Ovary (tissue), 9 donors: ENCODE measurements around the gene MOBP. TPM values are rescaled to one million over a fixed set of nuclear protein-coding genes. Genes with fewer than 3 reads are reported as not detected.

ENCODE experiments used
- DNase-seq, 5 donors: peaks; one replicate each; pipeline ENCODE4 v3.0.0-alpha.2; 2019 to 2020
- H3K27ac ChIP-seq, 2 donors: fragments of 200-600 bp; one replicate each; pipeline versions ENCODE4 v1.5.1 to v1.8.0; 2019 to 2022
- H3K27me3 ChIP-seq: fragments of 200-600 bp; one replicate; pipeline ENCODE4 v1.8.0; 2022
- H3K36me3 ChIP-seq: fragments of 200-600 bp; sonication (generic); one replicate; pipeline ENCODE4 v1.5.1; 2019
- H3K4me1 ChIP-seq: one replicate; pipeline ENCODE4 v1.8.1; 2013; ENCODE audit warnings: mild to moderate bottlenecking, moderate library complexity; ENCODE audit not compliant: insufficient read depth
- H3K4me3 ChIP-seq: fragments of 200-600 bp; sonication (generic); one replicate; pipeline ENCODE4 v1.5.1; 2017
- H3K9me3 ChIP-seq, 2 donors: fragments of 200-600 bp in 1 of 2; sonication (generic) in 1 of 2; one replicate each; pipeline versions ENCODE4 v1.5.1 to v1.8.1; 2013 to 2019; ENCODE audit warnings: mild to moderate bottlenecking in 1 of 2, moderate library complexity in 1 of 2
- EP300 ChIP-seq: sonication (generic); formaldehyde crosslinking; IDR thresholded peaks from one replicate; pipeline ENCODE4 v1.6.1; 2017; ENCODE audit warnings: antibody characterized with exemption
- POLR2A ChIP-seq: fragments of 450-650 bp; IDR thresholded peaks from one replicate; pipeline ENCODE4 v1.6.1; 2017; ENCODE audit warnings: antibody characterized with exemption, mild to moderate bottlenecking, moderate library complexity
- WGBS, 3 donors: extraction: QIAGEN DNeasy Blood & Tissue Kit in 1 of 3; methylation state at CpG; one replicate each; pipeline versions ENCODE4 v1.1.5 to v1.1.7; 2013 to 2017; 5-methylcytosine and 5-hydroxymethylcytosine counted together
- intact Hi-C, 4 donors: fragments of 100-400 bp; cut with DNase I; formaldehyde crosslinking; loops; one replicate each; pipeline versions ENCODE4 v1.11.0 to v1.15.1; 2022 to 2023
- polyA plus RNA-seq, 2 donors: library from polyadenylated mRNA; stranded (reverse); fragments of 200-250 nt in 1 of 2; fragments of 350-450 nt in 1 of 2; fragmentation: Illumina TruSeq in 1 of 2; extraction: RNeasy Lipid Tissue Mini Kit (QIAGEN cat#74804) in 1 of 2; gene quantifications; one replicate each; pipeline ENCODE4 v1.2.3, GENCODE V29; 2013 to 2014
- total RNA-seq, 7 donors: library from RNA; depleted of rRNA in 2 of 7; stranded (reverse); fragments of >200 nt in 2 of 7; fragmentation: NEBNext Ultra II Directional in 3 of 7; extraction: Animal tissue kit (Norgen Biotek cat#: 25700) in 3 of 7; gene quantifications; one replicate each; pipeline versions ENCODE4 v1.1.0 to v1.2.4, GENCODE V29; 2016 to 2023
- TF ChIP-seq, protein P1 (sequence below), 3 donors: fragments of 450-650 bp in 2 of 3; fragments of 200-600 bp in 1 of 3; IDR thresholded peaks; one replicate each; pipeline versions ENCODE4 v1.5.1 to v1.8.0; 2016 to 2022; ENCODE audit warnings: antibody characterized with exemption in 3 of 3, mild to moderate bottlenecking in 1 of 3
- donor health status: DM: no; HTN: no; CAD: no; lungs with moderate emphysema.
- donor health status: DM: no; HTN: no; CAD: no.
- donor health status: Bipolar disorder and iron deficiency.
- donor health status: DM: yes; HTN: yes; CAD: no.
- donor health status: DM: no; HTN: no; CAD: no.
- donor health status: DM: yes; HTN: yes; CAD: no.

Gene MOBP
- total and polyA plus RNA-seq, 9 donors: 0.07 to 1.0 (median 0.23) TPM; not detected in 1

DNA sequence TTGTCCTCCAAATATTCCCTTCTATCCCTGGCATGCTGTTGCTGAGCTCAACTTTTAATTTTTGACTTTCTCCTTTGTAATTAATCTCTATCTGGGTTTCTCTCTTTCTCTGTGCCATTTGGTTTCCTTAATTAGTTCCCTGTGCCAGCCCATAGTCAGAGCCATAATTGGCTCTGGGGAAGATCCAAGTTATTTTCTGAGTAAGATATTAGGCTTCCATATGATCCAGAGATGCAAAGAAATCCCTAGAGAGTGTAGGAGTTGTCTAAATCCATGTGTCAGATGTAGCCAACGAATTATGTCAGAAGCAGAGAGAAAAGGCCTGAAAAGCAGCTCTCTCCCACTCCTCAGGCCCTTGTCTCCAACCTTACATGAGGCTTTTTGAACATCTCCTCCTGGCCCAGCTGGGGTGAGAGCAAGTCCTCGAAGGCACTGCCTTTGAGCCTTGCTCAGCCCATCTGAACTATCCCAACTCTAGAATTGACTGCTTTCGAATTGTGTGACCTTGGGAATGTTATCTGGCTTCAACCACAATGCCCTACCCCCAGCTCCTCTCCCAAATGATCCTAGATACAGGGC, 46.4 kb downstream of the MOBP start:
- no peak overlapping the region for H3K27ac ChIP-seq
- H3K4me3 ChIP-seq: no peak overlapping the region
- no peak for TF ChIP-seq EP300
- TF ChIP-seq, protein P1, sequence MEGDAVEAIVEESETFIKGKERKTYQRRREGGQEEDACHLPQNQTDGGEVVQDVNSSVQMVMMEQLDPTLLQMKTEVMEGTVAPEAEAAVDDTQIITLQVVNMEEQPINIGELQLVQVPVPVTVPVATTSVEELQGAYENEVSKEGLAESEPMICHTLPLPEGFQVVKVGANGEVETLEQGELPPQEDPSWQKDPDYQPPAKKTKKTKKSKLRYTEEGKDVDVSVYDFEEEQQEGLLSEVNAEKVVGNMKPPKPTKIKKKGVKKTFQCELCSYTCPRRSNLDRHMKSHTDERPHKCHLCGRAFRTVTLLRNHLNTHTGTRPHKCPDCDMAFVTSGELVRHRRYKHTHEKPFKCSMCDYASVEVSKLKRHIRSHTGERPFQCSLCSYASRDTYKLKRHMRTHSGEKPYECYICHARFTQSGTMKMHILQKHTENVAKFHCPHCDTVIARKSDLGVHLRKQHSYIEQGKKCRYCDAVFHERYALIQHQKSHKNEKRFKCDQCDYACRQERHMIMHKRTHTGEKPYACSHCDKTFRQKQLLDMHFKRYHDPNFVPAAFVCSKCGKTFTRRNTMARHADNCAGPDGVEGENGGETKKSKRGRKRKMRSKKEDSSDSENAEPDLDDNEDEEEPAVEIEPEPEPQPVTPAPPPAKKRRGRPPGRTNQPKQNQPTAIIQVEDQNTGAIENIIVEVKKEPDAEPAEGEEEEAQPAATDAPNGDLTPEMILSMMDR (IDR thresholded peaks at IDR 0.05): no peak
- TF ChIP-seq POLR2A: no peak
- WGBS, 3 donors: 28 to 34% (median 33%) methylated on average over 3 of the region's 3 CpGs
- no peaks in the 10 kb centered on the region for H3K36me3 ChIP-seq
- intact Hi-C loops: no loop called here
- H3K27me3 ChIP-seq: no peaks in the 10 kb centered on the region
- peaks cover 3% of the 10 kb centered on the region for H3K4me1 ChIP-seq
- no peaks in the 10 kb centered on the region for H3K9me3 ChIP-seq
- no peak for DNase-seq

DNA sequence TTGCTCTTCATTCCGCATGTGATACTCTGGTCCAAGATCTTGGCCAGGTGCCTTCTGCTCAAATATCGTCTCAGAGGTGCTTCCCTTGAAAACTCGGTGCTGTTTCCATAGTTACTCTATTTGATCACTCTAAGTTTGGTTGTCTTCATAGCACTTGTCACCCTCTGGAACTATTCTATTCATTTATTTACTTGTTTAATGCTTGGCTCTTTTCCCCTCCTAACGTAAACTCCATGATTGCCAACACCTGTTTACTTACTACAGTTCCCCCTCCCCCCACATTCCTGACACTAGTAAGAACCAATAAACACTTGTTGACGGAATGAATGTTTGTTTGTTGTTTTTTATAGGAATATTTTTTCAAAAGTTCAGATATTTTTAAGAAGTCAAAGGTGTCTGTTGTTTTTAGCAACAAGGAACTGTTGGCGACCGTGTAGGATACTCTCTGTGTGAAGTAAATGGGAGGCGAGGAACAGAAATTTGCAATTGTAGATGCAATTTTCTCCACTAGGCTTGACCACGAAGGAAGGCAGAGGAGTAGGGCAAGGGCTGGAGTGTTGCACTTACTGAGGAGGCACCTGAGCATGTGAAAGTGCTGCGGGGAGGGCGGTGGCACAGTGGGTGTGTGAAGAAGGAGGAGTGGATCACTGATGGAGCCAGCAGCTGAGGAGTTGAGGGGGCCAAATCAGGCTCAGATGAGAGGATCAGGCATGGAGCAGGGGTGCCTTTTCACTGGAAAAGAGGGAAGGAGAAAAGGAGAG, 48.4 kb downstream of the MOBP start:
- TF ChIP-seq, protein P1 (IDR thresholded peaks at IDR 0.05): no peak
- TF ChIP-seq POLR2A (no peak), EP300 (no peak)
- Histone ChIP-seq H3K36me3 (no peaks in the 10 kb centered on the region), H3K27ac (no peak overlapping the region), H3K4me3 (no peak overlapping the region), H3K4me1 (peaks cover 3% of the 10 kb centered on the region), H3K27me3 (no peaks in the 10 kb centered on the region), H3K9me3 (no peaks in the 10 kb centered on the region)
- intact Hi-C loops: no loop called here
- no peak for DNase-seq
- 48 to 55% (median 48%) methylated on average over 11 of the region's 11 CpGs for WGBS, 3 donors

DNA sequence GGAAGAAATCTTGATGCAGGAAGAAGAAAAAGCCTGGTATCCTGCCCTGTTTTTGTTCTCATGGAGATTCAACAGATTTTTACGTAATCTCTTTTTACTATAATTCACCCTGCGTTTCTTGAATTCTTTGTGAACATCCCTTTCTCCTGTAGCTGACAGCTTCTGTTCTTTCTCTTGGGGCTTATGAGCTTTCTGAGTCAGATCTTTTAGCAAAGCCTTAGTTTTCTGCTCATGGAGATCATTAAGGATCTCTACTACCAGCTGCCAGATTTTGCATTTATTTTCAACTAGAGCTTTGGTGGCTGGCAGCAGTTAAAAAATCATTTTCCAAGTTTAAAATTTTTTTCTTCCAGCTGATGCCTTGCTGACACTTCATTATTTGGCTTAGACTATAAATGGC, 51.6 kb downstream of the MOBP start:
- Histone ChIP-seq H3K4me1 (peaks cover 3% of the 10 kb centered on the region), H3K27me3 (no peaks in the 10 kb centered on the region), H3K36me3 (no peaks in the 10 kb centered on the region), H3K27ac (no peak overlapping the region), H3K4me3 (no peak overlapping the region), H3K9me3 (no peaks in the 10 kb centered on the region)
- 61 to 72% (median 69%) methylated on average over 2 of the region's 2 CpGs for WGBS, 3 donors
- no peak for DNase-seq
- intact Hi-C loops: no loop called here
- no peak for TF ChIP-seq POLR2A
- TF ChIP-seq, protein P1 (IDR thresholded peaks at IDR 0.05): no peak
- TF ChIP-seq EP300: no peak

DNA sequence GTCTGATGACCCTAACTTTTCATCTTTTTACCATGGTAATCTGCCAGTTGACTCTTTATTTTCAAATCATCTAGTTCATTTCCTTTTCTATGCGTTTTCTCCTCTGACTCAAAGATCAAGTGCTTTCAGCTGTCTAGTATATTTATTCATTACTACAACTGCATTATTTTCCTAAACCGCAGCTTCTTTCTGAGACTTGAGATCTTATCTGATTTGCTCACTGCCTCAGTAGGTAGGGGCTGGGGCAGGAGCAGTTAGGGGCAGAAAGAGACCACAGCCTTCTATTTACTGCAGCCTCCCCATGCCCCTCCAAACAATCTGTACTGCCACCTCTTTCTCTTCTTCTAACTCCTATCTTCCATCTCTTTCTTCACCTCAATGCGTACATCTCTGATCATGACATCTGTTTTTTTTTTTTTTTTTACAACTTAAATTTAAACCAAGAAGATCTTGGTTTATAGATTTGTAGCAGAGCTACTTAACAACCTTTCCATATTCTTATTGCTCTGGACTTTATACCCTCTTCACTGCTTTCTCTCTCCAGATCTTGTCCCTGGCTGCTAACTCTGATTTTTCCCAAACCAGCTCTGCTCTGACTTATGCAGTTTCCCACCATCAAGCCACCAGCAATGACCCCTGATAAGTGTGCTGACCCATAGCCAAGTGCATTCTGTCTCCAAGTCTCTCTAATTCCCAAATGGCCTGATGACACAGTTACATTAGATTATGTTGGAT, 52.2 kb downstream of the MOBP start:
- DNase-seq: no peak
- H3K27ac ChIP-seq: no peak overlapping the region

More for the DNA sequence above, 52.2 kb downstream of the MOBP start:
- WGBS, 3 donors: 64 to 74% (median 65%) methylated on average over 3 of the region's 3 CpGs
- TF ChIP-seq, protein P1 (IDR thresholded peaks at IDR 0.05): no peak
- no peak for TF ChIP-seq EP300
- no peak for TF ChIP-seq POLR2A
- H3K9me3 ChIP-seq: no peaks in the 10 kb centered on the region
- H3K36me3 ChIP-seq: no peaks in the 10 kb centered on the region
- intact Hi-C loops: no loop called here
- no peak overlapping the region for H3K4me3 ChIP-seq
- peaks cover 3% of the 10 kb centered on the region for H3K4me1 ChIP-seq
- H3K27me3 ChIP-seq: no peaks in the 10 kb centered on the region
